Measurements from ENCODE around the gene CDK11A. TPM values are rescaled to one million over a fixed set of nuclear protein-coding genes. Genes with fewer than 3 reads are reported as not detected.

Gene CDK11A
- total RNA-seq, 1 donor from 2014 or later: 47.0 TPM

DNA sequence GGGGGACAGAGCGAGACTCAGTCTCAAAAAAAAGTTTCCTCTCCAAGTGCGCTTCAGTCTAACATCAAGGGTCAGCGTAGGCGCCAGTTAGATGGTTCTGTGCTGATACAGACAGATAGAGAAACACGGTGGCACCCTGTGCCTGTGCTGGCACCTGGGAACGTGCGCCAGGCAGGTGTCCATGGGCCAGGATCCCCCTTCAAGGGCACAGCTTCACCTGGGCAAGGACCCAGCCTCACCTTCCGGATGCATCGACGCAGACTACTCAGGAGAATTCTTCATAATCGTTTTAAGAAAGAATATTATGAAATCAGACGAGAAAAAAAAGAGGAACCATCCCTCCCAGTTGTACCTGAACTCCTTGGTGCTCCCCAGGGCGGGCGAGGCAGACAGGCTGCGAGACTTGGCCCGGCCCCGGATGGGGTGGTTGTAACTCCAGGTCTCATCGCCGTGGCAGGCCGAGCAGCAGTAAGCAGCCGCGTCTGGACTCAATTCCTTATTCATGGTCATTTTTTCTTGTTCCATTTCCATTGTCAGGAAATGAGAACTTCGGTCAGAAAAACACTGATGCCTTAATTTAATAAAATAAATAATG lies 40.8 kb upstream of the CDK11A start:
- no peak overlapping the region for H3K27ac Mint-ChIP-seq
- no peaks in the 10 kb centered on the region for H3K27me3 Mint-ChIP-seq
- no peak for TF ChIP-seq CTCF (conservative IDR thresholded peaks at IDR 0.05)
- no peak for DNase-seq (ENCODE audit: extremely low spot score, unreplicated experiment)
- no peaks in the 10 kb centered on the region for H3K9me3 Mint-ChIP-seq
- no peaks in the 10 kb centered on the region for H3K4me1 Mint-ChIP-seq (ENCODE audit: unreplicated experiment)
- no peak overlapping the region for H3K4me3 Mint-ChIP-seq
- peaks cover 12% of the 10 kb centered on the region for H3K36me3 Mint-ChIP-seq

GRCh38 chr1:1763657-1764621 lies 39.8 kb upstream of the CDK11A start:
- no peaks in the 10 kb centered on the region for H3K9me3 Mint-ChIP-seq
- H3K4me1 Mint-ChIP-seq (ENCODE audit: unreplicated experiment): no peaks in the 10 kb centered on the region
- no peak for DNase-seq (ENCODE audit: extremely low spot score, unreplicated experiment)
- H3K4me3 Mint-ChIP-seq: no peak overlapping the region
- no peak for TF ChIP-seq CTCF (conservative IDR thresholded peaks at IDR 0.05)
- H3K27ac Mint-ChIP-seq: peak overlapping the region; percentile 36
- peaks cover 11% of the 10 kb centered on the region for H3K36me3 Mint-ChIP-seq
- H3K27me3 Mint-ChIP-seq: no peaks in the 10 kb centered on the region

DNA sequence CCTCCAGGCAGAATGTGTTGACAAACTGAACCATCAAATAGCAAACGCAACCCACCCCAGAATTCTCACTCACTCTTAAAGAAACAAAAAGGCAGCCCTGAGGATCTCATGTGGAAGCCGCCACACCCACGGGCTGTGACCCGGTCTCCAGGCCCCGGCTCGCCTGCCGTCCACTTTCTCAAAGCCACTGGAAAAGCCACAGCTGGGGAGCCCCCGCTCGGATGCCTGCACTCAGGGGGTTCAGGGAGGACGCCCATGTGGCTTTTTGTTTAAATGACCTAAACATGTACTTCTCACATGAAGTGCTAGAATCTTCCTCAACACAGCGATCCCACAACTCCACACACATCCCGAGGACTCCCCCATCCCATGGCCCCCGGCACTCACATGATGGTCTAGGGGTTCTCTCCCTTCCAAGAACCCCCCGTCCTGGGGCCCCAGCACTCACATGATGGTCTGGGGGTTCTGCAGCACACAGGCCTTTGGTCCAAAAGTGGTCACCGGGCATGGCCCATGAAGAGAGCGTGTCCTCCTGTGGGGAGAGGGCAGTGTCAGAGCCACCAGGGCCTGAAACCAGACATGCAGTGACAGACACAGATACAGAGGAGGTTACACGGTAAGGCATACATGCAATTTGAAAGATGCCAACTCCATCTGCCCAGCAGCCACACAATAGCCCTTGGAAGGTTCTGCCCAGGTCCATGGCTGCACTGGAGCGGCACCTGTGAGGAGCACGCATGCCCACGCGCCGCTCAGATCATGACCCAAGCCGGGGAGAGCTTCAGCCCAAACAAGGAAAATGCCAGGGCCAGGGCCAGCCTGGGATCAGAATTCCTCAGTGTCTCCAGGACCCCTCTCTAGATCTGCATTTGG lies 37.6 kb upstream of the CDK11A start:
- no peak for TF ChIP-seq CTCF (conservative IDR thresholded peaks at IDR 0.05)
- no peak overlapping the region for H3K27ac Mint-ChIP-seq
- no peaks in the 10 kb centered on the region for H3K27me3 Mint-ChIP-seq
- no peak overlapping the region for H3K4me3 Mint-ChIP-seq
- peaks cover 3% of the 10 kb centered on the region for H3K36me3 Mint-ChIP-seq
- no peaks in the 10 kb centered on the region for H3K4me1 Mint-ChIP-seq (ENCODE audit: unreplicated experiment)
- DNase-seq (ENCODE audit: extremely low spot score, unreplicated experiment): no peak
- H3K9me3 Mint-ChIP-seq: no peaks in the 10 kb centered on the region

DNA sequence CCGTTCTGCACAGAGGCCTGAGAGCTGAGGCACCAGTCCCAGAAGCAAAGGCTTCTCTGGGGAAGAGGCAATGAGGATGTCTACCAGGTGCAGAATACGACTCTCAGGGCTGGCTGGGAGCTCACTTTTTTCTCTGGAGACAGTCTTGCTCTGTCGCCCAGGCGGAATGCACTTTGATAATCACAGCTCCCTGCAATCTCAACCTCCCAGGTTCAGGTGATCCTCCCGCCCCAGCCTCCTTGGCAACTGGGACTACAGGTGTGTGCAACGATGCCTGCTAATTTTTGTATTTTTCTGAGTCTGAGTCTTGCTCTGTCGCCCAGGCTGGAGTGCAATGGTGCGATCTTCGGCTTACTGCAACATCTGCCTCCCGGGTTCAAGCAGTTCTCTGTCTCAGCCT lies 36.6 kb upstream of the CDK11A start:
- Mint-ChIP-seq H3K36me3 (peaks cover 3% of the 10 kb centered on the region), H3K9me3 (no peaks in the 10 kb centered on the region), H3K27ac (no peak overlapping the region), H3K27me3 (no peaks in the 10 kb centered on the region), H3K4me1 (ENCODE audit: unreplicated experiment) (no peaks in the 10 kb centered on the region), H3K4me3 (no peak overlapping the region)
- no peak for DNase-seq (ENCODE audit: extremely low spot score, unreplicated experiment)
- TF ChIP-seq CTCF (conservative IDR thresholded peaks at IDR 0.05): no peak

DNA sequence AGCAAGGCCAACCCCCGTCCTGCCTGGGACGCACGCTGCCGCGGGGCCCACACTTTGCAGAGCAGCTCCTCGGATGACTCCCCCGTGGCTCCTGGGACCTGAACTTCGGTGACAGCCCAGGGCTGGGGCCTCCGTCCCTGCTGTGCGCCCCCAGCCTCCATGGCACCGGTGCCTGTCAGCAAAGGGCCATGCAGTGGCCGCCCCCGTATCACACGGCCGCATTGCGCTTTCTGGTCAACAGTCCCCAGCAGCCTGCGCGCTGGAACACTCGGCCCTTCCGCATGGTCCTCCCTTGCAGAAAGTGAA lies 36.1 kb upstream of the CDK11A start:
- Mint-ChIP-seq H3K27ac (no peak overlapping the region), H3K4me3 (no peak overlapping the region), H3K9me3 (no peaks in the 10 kb centered on the region), H3K36me3 (peaks cover 3% of the 10 kb centered on the region), H3K4me1 (ENCODE audit: unreplicated experiment) (no peaks in the 10 kb centered on the region), H3K27me3 (no peaks in the 10 kb centered on the region)
- no peak for DNase-seq (ENCODE audit: extremely low spot score, unreplicated experiment)
- no peak for TF ChIP-seq CTCF (conservative IDR thresholded peaks at IDR 0.05)
